ENCODE data around the gene ENOX2. TPM values are rescaled to one million over a fixed set of nuclear protein-coding genes. Genes with fewer than 3 reads are reported as not detected.
"Not testable (repeated sequence)": the region's sequence is repeated elsewhere in the genome, so short reads cannot be mapped to it uniquely, and the experiment has no call there.

The ENOX2 gene
- total RNA-seq, 2 donors from 2014 or later: 8.3 to 9.9 TPM

GRCh38 chrX:130830599-130831346 lies 72.2 kb downstream of the ENOX2 start:
- intact Hi-C loops (cut with DNase I, micrococcal nuclease): no loop called here
- ATAC-seq (no peak), DNase-seq (no peak)

GRCh38 chrX:130829526-130830515 lies 73.2 kb downstream of the ENOX2 start:
- ATAC-seq (no peak), DNase-seq (no peak)
- intact Hi-C loops (cut with DNase I, micrococcal nuclease): no loop called here

- intact Hi-C loops (cut with DNase I, micrococcal nuclease): no loop called here
- DNase-seq (no peak), ATAC-seq (no peak)
Observed at GRCh38 chrX:130828641-130829040, 74.4 kb downstream of the ENOX2 start.

GRCh38 chrX:130827648-130828047 lies 75.4 kb downstream of the ENOX2 start:
- intact Hi-C loops (cut with DNase I, micrococcal nuclease): no loop called here
- ATAC-seq: no peak
- DNase-seq: no peak

- intact Hi-C loops (cut with DNase I, micrococcal nuclease): no loop called here
- ATAC-seq: no peak
- no peak for DNase-seq
Observed at GRCh38 chrX:130826249-130826648, 76.8 kb downstream of the ENOX2 start.

- intact Hi-C loops (cut with DNase I, micrococcal nuclease): no loop called here
- ATAC-seq (no peak), DNase-seq (no peak)
Observed at GRCh38 chrX:130825525-130825924, 77.5 kb downstream of the ENOX2 start.

GRCh38 chrX:130819367-130819766 lies 83.6 kb downstream of the ENOX2 start:
- intact Hi-C loops (cut with DNase I, micrococcal nuclease); ATAC-seq: not testable (repeated sequence)

GRCh38 chrX:130813932-130814331 lies 89.1 kb downstream of the ENOX2 start:
- intact Hi-C loops (cut with DNase I, micrococcal nuclease); ATAC-seq; DNase-seq: not testable (repeated sequence)

More at GRCh38 chrX:130819367-130819766, 83.6 kb downstream of the ENOX2 start:
- not testable (repeated sequence) for DNase-seq

- intact Hi-C loops (cut with DNase I, micrococcal nuclease): no loop called here
- ATAC-seq (no peak), DNase-seq (no peak)
Observed at GRCh38 chrX:130810561-130810960, 92.4 kb downstream of the ENOX2 start.

- ATAC-seq (no peak), DNase-seq (no peak)
- intact Hi-C loops (cut with DNase I, micrococcal nuclease): no loop called here
Observed at GRCh38 chrX:130805903-130806302, 97.1 kb downstream of the ENOX2 start.

- intact Hi-C loops (cut with DNase I, micrococcal nuclease): no loop called here
Observed at GRCh38 chrX:130803537-130803936, 99.5 kb downstream of the ENOX2 start.

GRCh38 chrX:130801901-130802300 lies 101.1 kb downstream of the ENOX2 start:
- ATAC-seq (no peak), DNase-seq (no peak)
- intact Hi-C loops (cut with DNase I, micrococcal nuclease): no loop called here

More at GRCh38 chrX:130803537-130803936, 99.5 kb downstream of the ENOX2 start:
- DNase-seq (no peak), ATAC-seq (no peak)

- DNase-seq (no peak), ATAC-seq (no peak)
- intact Hi-C loops (cut with DNase I, micrococcal nuclease): no loop called here
Observed at GRCh38 chrX:130799393-130799792, 103.6 kb downstream of the ENOX2 start.

GRCh38 chrX:130793975-130794374 lies 109.0 kb downstream of the ENOX2 start:
- ATAC-seq (no peak), DNase-seq (no peak)
- intact Hi-C loops (cut with DNase I, micrococcal nuclease): no loop called here

- ATAC-seq; DNase-seq; intact Hi-C loops (cut with DNase I, micrococcal nuclease): not testable (repeated sequence)
Observed at GRCh38 chrX:130791870-130792269, 111.1 kb downstream of the ENOX2 start.

- DNase-seq (no peak), ATAC-seq (no peak)
- intact Hi-C loops (cut with DNase I, micrococcal nuclease): no loop called here
Observed at GRCh38 chrX:130789793-130790192, 113.2 kb downstream of the ENOX2 start.

- intact Hi-C loops (cut with DNase I, micrococcal nuclease): no loop called here
- DNase-seq (no peak), ATAC-seq (no peak)
Observed at GRCh38 chrX:130788786-130789581, 114.0 kb downstream of the ENOX2 start.

GRCh38 chrX:130786030-130786429 lies 117.0 kb downstream of the ENOX2 start:
- no peak for ATAC-seq
- intact Hi-C loops (cut with DNase I, micrococcal nuclease): no loop called here
- no peak for DNase-seq

- intact Hi-C loops (cut with DNase I, micrococcal nuclease): no loop called here
Observed at GRCh38 chrX:130778773-130779172, 124.2 kb downstream of the ENOX2 start.

More at GRCh38 chrX:130778773-130779172, 124.2 kb downstream of the ENOX2 start:
- ATAC-seq (no peak), DNase-seq (no peak)
